Kidney (tissue), 14 donors: ENCODE measurements around the gene KCNJ9. TPM values are rescaled to one million over a fixed set of nuclear protein-coding genes. Genes with fewer than 3 reads are reported as not detected.

Experiments used
- DNase-seq, 5 donors: peaks; one replicate each; pipeline ENCODE4 v3.0.0-alpha.2; 2013 to 2020
- FAIRE-seq: peaks from 2 replicates; lab custom pipeline; 2012; peaks lifted over from hg19 to GRCh38; lab: Jason Lieb, UNC
- H3K27ac ChIP-seq, 2 donors: one replicate each; pipeline ENCODE4 v1.7.0; 2013; ENCODE audit warnings: low read depth in 2 of 2, low read length in 2 of 2, inconsistent platforms in 1 of 2
- H3K27me3 ChIP-seq: one replicate; pipeline ENCODE4 v1.7.1; 2013; ENCODE audit warnings: low read length, inconsistent platforms; ENCODE audit not compliant: control insufficient read depth, insufficient read depth
- H3K36me3 ChIP-seq, 3 donors: one replicate each; pipeline versions ENCODE4 v1.7.0 to v1.7.1; 2013; ENCODE audit warnings: low read length in 3 of 3, control low read depth in 1 of 3, inconsistent platforms in 1 of 3; ENCODE audit not compliant: insufficient read depth in 3 of 3, control insufficient read depth in 2 of 3
- H3K4me1 ChIP-seq, 3 donors: one replicate each; pipeline versions ENCODE4 v1.7.0 to v1.7.1; 2013; ENCODE audit warnings: low read length in 3 of 3, inconsistent platforms in 1 of 3, low read depth in 1 of 3; ENCODE audit not compliant: control insufficient read depth in 2 of 3, insufficient read depth in 2 of 3
- H3K4me3 ChIP-seq, 3 donors: one replicate each; pipeline versions ENCODE4 v1.7.0 to v1.8.1; 2013; ENCODE audit warnings: low read length in 3 of 3, control low read depth in 1 of 3, inconsistent platforms in 1 of 3
- H3K9ac ChIP-seq, 3 donors: one replicate each; pipeline versions ENCODE4 v1.7.0 to v1.7.1; 2013; ENCODE audit warnings: low read length in 3 of 3, control low read depth in 1 of 3, inconsistent platforms in 1 of 3
- H3K9me3 ChIP-seq, 3 donors: one replicate each; pipeline versions ENCODE4 v1.7.0 to v1.7.1; 2013; ENCODE audit warnings: low read length in 3 of 3, control low read depth in 1 of 3, inconsistent platforms in 1 of 3; ENCODE audit not compliant: control insufficient read depth in 2 of 3, insufficient read depth in 1 of 3
- CTCF ChIP-seq: IDR thresholded peaks from 3 replicates; pipeline ENCODE4 v1.5.1; 2012; ENCODE audit warnings: mild to moderate bottlenecking, moderate library complexity, borderline replicate concordance; ENCODE audit not compliant: insufficient read depth; ENCODE audit errors: extremely low read depth
- intact Hi-C: fragments of 100-400 bp; cut with DNase I; formaldehyde crosslinking; loops from one replicate; pipeline ENCODE4 v1.11.1; 2022
- polyA plus RNA-seq: library from polyadenylated mRNA; stranded (reverse); fragments of 350-450 nt; fragmentation: Illumina TruSeq; extraction: RNeasy Lipid Tissue Mini Kit (QIAGEN cat#74804); gene quantifications from one replicate; pipeline ENCODE4 v1.2.3, GENCODE V29; 2014; ENCODE audit warnings: low read depth, low replicate concordance; ENCODE audit not compliant: insufficient read depth
- total RNA-seq: library from RNA; stranded (reverse); fragmentation: NEBNext Ultra II Directional; extraction: Animal tissue kit (Norgen Biotek cat#: 25700); gene quantifications from one replicate; pipeline ENCODE4 v1.2.1, GENCODE V29; 2021
- donor health status: control.
- donor health status: control.
- donor health status: control.
- donor health status: control.
- donor health status: control.
- donor health status: DM: yes; HTN: yes; CAD: no.
- donor health status: Normal renal cell carcinoma (clear cell type).

The KCNJ9 gene
- total and polyA plus RNA-seq, 2 donors from 2014 or later = 0.09 TPM; not detected in 1

DNA sequence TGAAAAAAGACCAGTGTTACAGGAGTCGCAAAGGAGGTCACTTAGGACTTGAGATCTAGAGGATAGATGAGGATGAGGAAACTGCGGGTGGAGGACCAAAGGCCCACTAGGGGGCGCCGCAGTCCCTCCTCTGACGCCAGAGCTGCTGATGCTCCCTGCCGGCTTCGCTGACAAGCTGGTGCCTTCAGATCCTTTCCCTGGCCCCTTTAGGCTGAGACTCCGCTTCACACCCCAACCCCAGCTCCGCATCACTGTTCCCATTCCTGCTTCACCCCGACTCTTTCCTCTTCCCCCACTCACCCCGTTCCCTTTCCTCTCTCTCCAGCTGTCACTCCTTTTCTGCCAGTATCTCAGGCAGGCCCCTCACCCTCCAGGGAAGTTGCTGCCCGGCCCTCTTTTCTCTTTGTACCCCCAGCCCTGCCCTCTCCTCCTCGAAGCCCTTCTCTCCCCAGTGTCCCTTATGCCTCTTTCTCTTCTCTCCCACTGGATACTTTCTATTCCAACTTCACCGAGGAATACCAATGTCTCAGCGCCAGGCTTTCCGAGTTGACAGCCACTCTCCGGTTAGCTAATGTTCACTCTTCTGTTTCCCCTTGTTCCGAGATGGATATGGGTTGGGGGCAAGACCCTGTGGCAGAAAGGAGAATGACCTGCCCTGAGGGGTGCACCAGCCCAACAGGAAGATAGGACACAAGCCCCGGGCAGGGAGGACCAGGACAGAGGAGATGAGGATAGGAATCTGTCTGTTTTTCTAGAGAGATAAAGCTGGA is 4.5 kb downstream of the KCNJ9 start:
- peak; percentile 57 for TF ChIP-seq CTCF
- H3K36me3 ChIP-seq = peaks cover 0 to 8% (median 0%) of the 10 kb centered on the region in 3 donors
- peak; percentile 76 to 83 (median 81) for DNase-seq
- no peak overlapping the region for H3K9ac ChIP-seq
- peak overlapping the region in 1 of 2 donors; percentile 29 for H3K27ac ChIP-seq
- H3K4me3 ChIP-seq = no peak overlapping the region
- peaks cover 0 to 6% (median 0%) of the 10 kb centered on the region in 3 donors for H3K4me1 ChIP-seq
- no peaks in the 10 kb centered on the region for H3K9me3 ChIP-seq
- FAIRE-seq = no peak
- H3K27me3 ChIP-seq = peaks cover 11% of the 10 kb centered on the region
- intact Hi-C loops = no loop called here

GRCh38 chr1:160086456-160086892 is 5.1 kb downstream of the KCNJ9 start:
- no peak overlapping the region for H3K27ac ChIP-seq
- TF ChIP-seq CTCF = no peak
- DNase-seq (no peak), FAIRE-seq (no peak)
- peaks cover 0 to 8% (median 0%) of the 10 kb centered on the region in 3 donors for H3K36me3 ChIP-seq
- no peak overlapping the region for H3K9ac ChIP-seq
- H3K9me3 ChIP-seq = no peaks in the 10 kb centered on the region
- intact Hi-C loops = no loop called here
- peaks cover 11% of the 10 kb centered on the region for H3K27me3 ChIP-seq
- H3K4me1 ChIP-seq = peaks cover 0 to 6% (median 0%) of the 10 kb centered on the region in 3 donors
- no peak overlapping the region for H3K4me3 ChIP-seq

DNA sequence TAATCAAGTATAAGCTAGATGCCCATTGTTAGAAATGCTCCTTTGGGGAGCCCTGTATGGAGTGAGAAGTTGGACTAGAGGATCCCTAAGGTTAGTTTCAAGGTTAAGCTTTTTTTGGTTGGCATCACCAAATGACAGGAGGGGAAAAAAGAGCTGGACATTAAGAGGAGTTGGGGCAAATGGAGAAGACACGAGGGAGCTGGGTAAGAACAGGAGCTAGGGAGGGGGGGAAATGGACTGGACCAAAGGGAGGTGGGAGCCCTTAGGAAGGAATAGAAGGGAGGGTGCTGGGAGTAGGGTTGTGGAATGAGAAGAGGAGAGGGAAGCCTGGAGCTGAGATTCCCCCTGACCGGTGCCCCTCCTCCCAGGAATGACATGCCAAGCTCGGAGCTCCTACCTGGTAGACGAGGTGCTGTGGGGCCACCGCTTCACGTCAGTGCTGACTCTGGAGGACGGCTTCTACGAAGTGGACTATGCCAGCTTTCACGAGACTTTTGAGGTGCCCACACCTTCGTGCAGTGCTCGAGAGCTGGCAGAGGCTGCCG is 5.9 kb downstream of the KCNJ9 start:
- H3K36me3 ChIP-seq = peaks cover 0 to 8% (median 3%) of the 10 kb centered on the region in 3 donors

More for the DNA sequence above, 5.9 kb downstream of the KCNJ9 start:
- H3K9me3 ChIP-seq = no peaks in the 10 kb centered on the region
- DNase-seq (peak in 1 of 5 donors; percentile 30), FAIRE-seq (no peak)
- TF ChIP-seq CTCF = no peak
- H3K4me1 ChIP-seq = peaks cover 0 to 6% (median 0%) of the 10 kb centered on the region in 3 donors
- H3K27ac ChIP-seq = no peak overlapping the region
- no peak overlapping the region for H3K9ac ChIP-seq
- intact Hi-C loops = no loop called here
- no peak overlapping the region for H3K4me3 ChIP-seq
- H3K27me3 ChIP-seq = peaks cover 8% of the 10 kb centered on the region
